Epithelial cell of proximal tubule (primary cell): ENCODE measurements around the gene RASGRP4. TPM values are rescaled to one million over a fixed set of nuclear protein-coding genes. Genes with fewer than 3 reads are reported as not detected.
A peak's percentile ranks its signal among the peaks of the same experiment; 100 is the strongest.

ENCODE experiments used
- DNase-seq: peaks from one replicate; pipeline ENCODE4 v3.0.0-alpha.2; 2011; ENCODE audit warnings: low read depth
- H3K4me3 ChIP-seq: 2 replicates; pipeline ENCODE4 v1.5.1; 2011; ENCODE audit warnings: low read depth, mild to moderate bottlenecking, low read length
- CTCF ChIP-seq: conservative IDR thresholded peaks from 2 replicates; pipeline ENCODE4 v1.5.1; 2012; ENCODE audit warnings: low read depth, mild to moderate bottlenecking, low read length
- total RNA-seq: library from RNA; depleted of rRNA; stranded (reverse); fragments of >200 nt; gene quantifications from 2 replicates; pipeline ENCODE4 v1.2.3, GENCODE V29; 2015

Gene RASGRP4
- total RNA-seq, 1 donor from 2014 or later = not detected

DNA sequence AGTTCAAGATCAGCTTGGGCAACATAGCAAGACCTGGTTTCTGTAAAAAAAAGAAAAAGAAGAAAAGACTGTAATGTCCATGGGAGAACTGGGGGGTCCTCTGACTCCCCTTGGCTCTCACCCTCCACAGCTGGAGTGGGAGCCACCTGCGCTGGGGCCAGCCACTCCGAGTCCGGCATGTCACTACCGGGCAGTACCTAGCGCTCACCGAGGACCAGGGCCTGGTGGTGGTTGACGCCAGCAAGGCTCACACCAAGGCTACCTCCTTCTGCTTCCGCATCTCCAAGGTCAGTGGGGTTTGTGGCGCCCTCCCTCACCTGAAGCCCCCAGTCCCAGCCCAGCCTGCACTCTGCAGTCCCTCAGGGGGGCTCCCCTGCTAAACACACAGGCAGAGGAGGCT is 22.2 kb upstream of the RASGRP4 start:
- H3K4me3 ChIP-seq = no peak overlapping the region
- no peak for TF ChIP-seq CTCF

GRCh38 chr19:38445362-38445761 is 19.3 kb upstream of the RASGRP4 start:
- H3K4me3 ChIP-seq = no peak overlapping the region
- TF ChIP-seq CTCF = no peak

More for the DNA sequence above, 22.2 kb upstream of the RASGRP4 start:
- no peak for DNase-seq

GRCh38 chr19:38444026-38444425 is 18.0 kb upstream of the RASGRP4 start:
- no peak for DNase-seq
- TF ChIP-seq CTCF = no peak
- no peak overlapping the region for H3K4me3 ChIP-seq

More at GRCh38 chr19:38445362-38445761, 19.3 kb upstream of the RASGRP4 start:
- no peak for DNase-seq

- TF ChIP-seq CTCF = no peak
- DNase-seq = no peak
- H3K4me3 ChIP-seq = no peak overlapping the region
Measured at GRCh38 chr19:38443458-38443999, 17.5 kb upstream of the RASGRP4 start.

DNA sequence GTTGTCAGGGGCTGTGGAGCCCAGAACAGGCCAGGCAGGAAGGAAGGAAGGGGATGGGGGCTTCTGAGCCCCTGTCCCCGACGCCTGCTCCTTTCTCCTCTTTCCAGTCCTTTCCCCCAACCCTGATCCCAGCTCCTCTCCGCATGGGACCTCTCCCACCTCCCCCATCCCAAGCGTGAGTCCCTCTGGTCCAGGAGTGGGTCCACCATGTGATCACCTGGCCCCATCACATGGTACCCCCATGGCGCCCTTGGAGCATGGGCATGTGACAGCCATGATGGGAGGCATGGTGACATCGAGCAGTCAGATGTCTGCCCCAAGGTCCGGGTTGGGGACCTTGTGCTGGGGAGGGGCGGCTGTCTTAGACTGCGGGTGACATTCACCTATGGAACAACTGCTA is 16.7 kb upstream of the RASGRP4 start:
- no peak for TF ChIP-seq CTCF
- DNase-seq = no peak
- H3K4me3 ChIP-seq = no peak overlapping the region

DNA sequence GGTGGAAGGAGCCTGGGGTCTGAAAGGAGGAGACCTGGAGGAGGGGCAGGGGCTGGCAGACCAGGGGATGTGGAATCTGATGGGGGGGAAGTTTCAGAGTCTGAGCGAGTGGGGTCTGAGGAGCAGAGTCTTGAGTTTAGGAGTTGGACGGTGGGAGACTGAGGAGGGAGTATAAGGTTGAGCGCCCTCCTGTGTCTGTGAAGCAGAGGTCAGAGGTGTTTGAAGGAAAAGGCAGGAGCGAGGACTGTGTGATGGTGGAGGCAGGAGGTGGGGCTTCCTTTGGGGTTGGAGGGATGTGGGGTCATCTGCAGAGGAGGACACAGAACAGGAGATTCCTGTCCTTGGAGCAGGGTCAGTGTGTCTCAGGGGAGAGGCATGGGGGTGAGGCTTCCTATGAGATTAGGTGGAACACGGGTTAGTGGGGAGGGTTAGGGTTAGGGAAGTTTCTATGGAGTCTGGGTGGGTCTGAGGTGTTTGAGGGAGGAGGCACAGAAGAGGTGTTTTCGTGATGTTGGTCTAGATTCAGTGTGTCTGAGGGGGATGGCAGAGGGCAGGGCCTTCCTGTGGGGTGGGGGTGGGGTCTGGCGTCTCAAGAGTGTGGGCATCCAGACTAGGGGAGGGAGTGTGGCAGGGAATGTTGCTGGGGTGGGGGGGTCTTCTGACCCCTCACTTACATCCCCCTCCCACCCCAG is 15.8 kb upstream of the RASGRP4 start:
- TF ChIP-seq CTCF = peak; percentile 20
- no peak overlapping the region for H3K4me3 ChIP-seq
- no peak for DNase-seq

DNA sequence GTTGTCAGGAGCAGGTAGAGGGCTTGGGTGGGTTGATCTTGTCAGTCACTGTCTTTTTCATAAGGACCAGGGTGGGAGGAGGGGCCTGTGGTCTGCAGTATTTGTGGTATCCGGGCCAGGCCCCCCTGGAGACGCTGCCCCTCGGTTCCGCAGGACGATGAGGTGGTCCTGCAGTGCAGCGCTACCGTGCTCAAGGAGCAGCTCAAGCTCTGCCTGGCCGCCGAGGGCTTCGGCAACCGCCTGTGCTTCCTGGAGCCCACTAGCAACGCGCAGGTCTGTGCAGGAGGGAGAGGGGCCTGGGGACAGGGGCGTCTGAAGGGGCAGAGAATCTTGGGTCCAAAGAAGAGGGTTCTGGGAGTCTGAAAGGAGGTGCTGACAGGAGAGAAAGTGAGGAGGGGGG is 14.6 kb upstream of the RASGRP4 start:
- DNase-seq = no peak
- no peak for TF ChIP-seq CTCF

More for the DNA sequence above, 14.6 kb upstream of the RASGRP4 start:
- no peak overlapping the region for H3K4me3 ChIP-seq
